Measurements from ENCODE around the gene C2CD4B.

GRCh38 chr15:62149729-62150128 lies 15.4 kb downstream of the C2CD4B start:
- TF ChIP-seq CTCF (IDR thresholded peaks at IDR 0.05) (no peak), EZH2 (IDR thresholded peaks at IDR 0.05) (no peak), EZH2phosphoT487 (IDR thresholded peaks at IDR 0.05) (no peak)

Data from neural progenitor cell (in vitro differentiated cells).